ENCODE measurements around the gene FOXO3. TPM values are rescaled to one million over a fixed set of nuclear protein-coding genes. Genes with fewer than 3 reads are reported as not detected.
"Not testable (repeated sequence)": the region's sequence is repeated elsewhere in the genome, so short reads cannot be mapped to it uniquely, and the experiment has no call there.

Gene FOXO3
- polyA plus RNA-seq, 12 donors = 27.5 to 82.1 (median 37.4) TPM

- DNase-seq = no peak
These were observed 11.5 kb upstream of the FOXO3 start for GRCh38 chr6:108549241-108549640.

GRCh38 chr6:108549741-108550140 is 11.0 kb upstream of the FOXO3 start:
- DNase-seq = no peak

GRCh38 chr6:108550256-108550655 is 10.5 kb upstream of the FOXO3 start:
- no peak for DNase-seq

- no peak for DNase-seq
These were observed 5.2 kb upstream of the FOXO3 start for GRCh38 chr6:108555399-108556052.

GRCh38 chr6:108556250-108556649 is 4.5 kb upstream of the FOXO3 start:
- no peak for DNase-seq

- DNase-seq = no peak
These were observed 3.7 kb upstream of the FOXO3 start for GRCh38 chr6:108556866-108557493.

GRCh38 chr6:108557494-108558371 is 3.0 kb upstream of the FOXO3 start:
- peak; percentile 45 for DNase-seq

GRCh38 chr6:108558372-108559096 is 2.2 kb upstream of the FOXO3 start:
- DNase-seq = peak; percentile 99

- DNase-seq = peak; percentile 86
These were observed 1.4 kb upstream of the FOXO3 start for GRCh38 chr6:108559097-108559883.

GRCh38 chr6:108559884-108560462 is 744 bp upstream of the FOXO3 start:
- peak; percentile 87 for DNase-seq

- not testable (repeated sequence) for DNase-seq
These were observed 561 bp downstream of the FOXO3 start for GRCh38 chr6:108561309-108561647.

- no peak for DNase-seq
These were observed 1.2 kb downstream of the FOXO3 start for GRCh38 chr6:108561742-108562502.

- DNase-seq = peak; percentile 41
These were observed 1.8 kb downstream of the FOXO3 start for GRCh38 chr6:108562503-108562993.

- no peak for DNase-seq
These were observed 2.6 kb downstream of the FOXO3 start for GRCh38 chr6:108563292-108563691.

- no peak for DNase-seq
These were observed 3.5 kb downstream of the FOXO3 start for GRCh38 chr6:108564178-108564577.

GRCh38 chr6:108565091-108565766 is 4.5 kb downstream of the FOXO3 start:
- no peak for DNase-seq

GRCh38 chr6:108565893-108566292 is 5.2 kb downstream of the FOXO3 start:
- DNase-seq = peak; percentile 60

- no peak for DNase-seq
These were observed 5.7 kb downstream of the FOXO3 start for GRCh38 chr6:108566406-108566805.

GRCh38 chr6:108568101-108568500 is 7.4 kb downstream of the FOXO3 start:
- no peak for DNase-seq

All from muscle of arm (tissue), 12 donors.